HCT116 (cell line): ENCODE measurements around the gene PANX2.

ENCODE experiments used
- EGR1 ChIP-seq: IDR thresholded peaks from 2 replicates; pipeline ENCODE4 v1.6.1; 2012; ENCODE audit warnings: low read depth
- EZH2 ChIP-seq: fragments of 200-600 bp; sonication (generic); IDR thresholded peaks from 2 replicates; pipeline ENCODE4 v1.6.1; 2017; ENCODE audit warnings: antibody characterized with exemption, mixed run types
- JUND ChIP-seq: IDR thresholded peaks from 2 replicates; pipeline ENCODE4 v1.6.1; 2012
- POLR2A ChIP-seq: IDR thresholded peaks from 2 replicates; pipeline ENCODE4 v1.7.0; 2011; ENCODE audit warnings: borderline replicate concordance; ENCODE audit not compliant: insufficient read depth, insufficient read length; ENCODE audit errors: extremely low read depth
- POLR2AphosphoS5 ChIP-seq: IDR thresholded peaks from 2 replicates; pipeline ENCODE4 v1.6.1; 2011; ENCODE audit warnings: mild to moderate bottlenecking, low read depth, low read length, moderate library complexity
- RAD21 ChIP-seq: IDR thresholded peaks from 2 replicates; pipeline ENCODE4 v1.6.1; 2012; ENCODE audit warnings: low read depth, mild to moderate bottlenecking
- SIN3A ChIP-seq: IDR thresholded peaks from 2 replicates; pipeline ENCODE4 v1.6.1; 2012; ENCODE audit warnings: low read depth
- TCF7L2 ChIP-seq: IDR thresholded peaks from 2 replicates; pipeline ENCODE4 v1.7.0; 2011; ENCODE audit warnings: borderline replicate concordance, inconsistent platforms; ENCODE audit not compliant: insufficient read depth, insufficient read length; ENCODE audit errors: extremely low read depth
- YY1 ChIP-seq: IDR thresholded peaks from 2 replicates; pipeline ENCODE4 v1.6.1; 2011; ENCODE audit warnings: low read length, low read depth, moderate library complexity, mild to moderate bottlenecking; ENCODE audit not compliant: insufficient replicate concordance; ENCODE audit errors: extremely low read depth
- ZNF274 ChIP-seq: fragments of 200-500 bp; sonication (Bioruptor generic); IDR thresholded peaks from 2 replicates; pipeline ENCODE4 v1.6.1; 2014; ENCODE audit warnings: mild to moderate bottlenecking, low read depth, low read length, inconsistent platforms
- TF ChIP-seq, protein P1 (sequence below), 3 experiments: fragments of 200-600 bp in 1 of 3; sonication (generic) in 1 of 3; IDR thresholded peaks in 2 of 3; conservative IDR thresholded peaks in 1 of 3; 2 replicates each; pipeline ENCODE4 v1.5.1; 2012 to 2017; ENCODE audit warnings: low read depth in 2 of 3, low read length in 2 of 3, antibody characterized with exemption in 1 of 3, borderline replicate concordance in 1 of 3, control low read depth in 1 of 3, mild to moderate bottlenecking in 1 of 3, mixed read lengths in 1 of 3, mixed run types in 1 of 3, moderate library complexity in 1 of 3; ENCODE audit not compliant: insufficient read depth in 1 of 3
- TF ChIP-seq, protein P2 (sequence below): IDR thresholded peaks from 2 replicates; pipeline ENCODE4 v1.6.1; 2012; ENCODE audit warnings: low read depth
- TF ChIP-seq, protein P3 (sequence below): IDR thresholded peaks from 2 replicates; pipeline ENCODE4 v1.6.1; 2012
- TF ChIP-seq, protein P4 (sequence below): IDR thresholded peaks from 2 replicates; pipeline ENCODE4 v1.6.1; 2012

- TF ChIP-seq, protein P1, sequence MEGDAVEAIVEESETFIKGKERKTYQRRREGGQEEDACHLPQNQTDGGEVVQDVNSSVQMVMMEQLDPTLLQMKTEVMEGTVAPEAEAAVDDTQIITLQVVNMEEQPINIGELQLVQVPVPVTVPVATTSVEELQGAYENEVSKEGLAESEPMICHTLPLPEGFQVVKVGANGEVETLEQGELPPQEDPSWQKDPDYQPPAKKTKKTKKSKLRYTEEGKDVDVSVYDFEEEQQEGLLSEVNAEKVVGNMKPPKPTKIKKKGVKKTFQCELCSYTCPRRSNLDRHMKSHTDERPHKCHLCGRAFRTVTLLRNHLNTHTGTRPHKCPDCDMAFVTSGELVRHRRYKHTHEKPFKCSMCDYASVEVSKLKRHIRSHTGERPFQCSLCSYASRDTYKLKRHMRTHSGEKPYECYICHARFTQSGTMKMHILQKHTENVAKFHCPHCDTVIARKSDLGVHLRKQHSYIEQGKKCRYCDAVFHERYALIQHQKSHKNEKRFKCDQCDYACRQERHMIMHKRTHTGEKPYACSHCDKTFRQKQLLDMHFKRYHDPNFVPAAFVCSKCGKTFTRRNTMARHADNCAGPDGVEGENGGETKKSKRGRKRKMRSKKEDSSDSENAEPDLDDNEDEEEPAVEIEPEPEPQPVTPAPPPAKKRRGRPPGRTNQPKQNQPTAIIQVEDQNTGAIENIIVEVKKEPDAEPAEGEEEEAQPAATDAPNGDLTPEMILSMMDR (IDR thresholded peaks at IDR 0.05 in 2 of 3, conservative IDR thresholded peaks at IDR 0.05 in 1 of 3; ENCODE audit: borderline replicate concordance in 1 of 3, insufficient read depth in 1 of 3, low read depth in 2 of 3, low read length in 2 of 3), result no peak
- TF ChIP-seq YY1 (no peak), TCF7L2 (no peak), POLR2AphosphoS5 (no peak), JUND (no peak), POLR2A (no peak), EZH2 (no peak), RAD21 (no peak), EGR1 (no peak), SIN3A (no peak), ZNF274 (no peak)
- TF ChIP-seq, protein P2, sequence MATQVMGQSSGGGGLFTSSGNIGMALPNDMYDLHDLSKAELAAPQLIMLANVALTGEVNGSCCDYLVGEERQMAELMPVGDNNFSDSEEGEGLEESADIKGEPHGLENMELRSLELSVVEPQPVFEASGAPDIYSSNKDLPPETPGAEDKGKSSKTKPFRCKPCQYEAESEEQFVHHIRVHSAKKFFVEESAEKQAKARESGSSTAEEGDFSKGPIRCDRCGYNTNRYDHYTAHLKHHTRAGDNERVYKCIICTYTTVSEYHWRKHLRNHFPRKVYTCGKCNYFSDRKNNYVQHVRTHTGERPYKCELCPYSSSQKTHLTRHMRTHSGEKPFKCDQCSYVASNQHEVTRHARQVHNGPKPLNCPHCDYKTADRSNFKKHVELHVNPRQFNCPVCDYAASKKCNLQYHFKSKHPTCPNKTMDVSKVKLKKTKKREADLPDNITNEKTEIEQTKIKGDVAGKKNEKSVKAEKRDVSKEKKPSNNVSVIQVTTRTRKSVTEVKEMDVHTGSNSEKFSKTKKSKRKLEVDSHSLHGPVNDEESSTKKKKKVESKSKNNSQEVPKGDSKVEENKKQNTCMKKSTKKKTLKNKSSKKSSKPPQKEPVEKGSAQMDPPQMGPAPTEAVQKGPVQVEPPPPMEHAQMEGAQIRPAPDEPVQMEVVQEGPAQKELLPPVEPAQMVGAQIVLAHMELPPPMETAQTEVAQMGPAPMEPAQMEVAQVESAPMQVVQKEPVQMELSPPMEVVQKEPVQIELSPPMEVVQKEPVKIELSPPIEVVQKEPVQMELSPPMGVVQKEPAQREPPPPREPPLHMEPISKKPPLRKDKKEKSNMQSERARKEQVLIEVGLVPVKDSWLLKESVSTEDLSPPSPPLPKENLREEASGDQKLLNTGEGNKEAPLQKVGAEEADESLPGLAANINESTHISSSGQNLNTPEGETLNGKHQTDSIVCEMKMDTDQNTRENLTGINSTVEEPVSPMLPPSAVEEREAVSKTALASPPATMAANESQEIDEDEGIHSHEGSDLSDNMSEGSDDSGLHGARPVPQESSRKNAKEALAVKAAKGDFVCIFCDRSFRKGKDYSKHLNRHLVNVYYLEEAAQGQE, result no peak
- TF ChIP-seq, protein P3, sequence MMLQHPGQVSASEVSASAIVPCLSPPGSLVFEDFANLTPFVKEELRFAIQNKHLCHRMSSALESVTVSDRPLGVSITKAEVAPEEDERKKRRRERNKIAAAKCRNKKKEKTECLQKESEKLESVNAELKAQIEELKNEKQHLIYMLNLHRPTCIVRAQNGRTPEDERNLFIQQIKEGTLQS, result no peak
- TF ChIP-seq, protein P4, sequence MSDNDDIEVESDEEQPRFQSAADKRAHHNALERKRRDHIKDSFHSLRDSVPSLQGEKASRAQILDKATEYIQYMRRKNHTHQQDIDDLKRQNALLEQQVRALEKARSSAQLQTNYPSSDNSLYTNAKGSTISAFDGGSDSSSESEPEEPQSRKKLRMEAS, result no peak
Observed at GRCh38 chr22:50134481-50134880, 36.0 kb upstream of the PANX2 start.
